ENCODE data around the gene KDM2A.

Gene KDM2A

GRCh38 chr11:67303835-67304411, 184.9 kb downstream of the KDM2A start:
- Histone ChIP-seq H3K4me3 (ENCODE audit: low read depth, low read length) (peak overlapping the region; percentile 82), H3K27ac (ENCODE audit: low read depth, low read length) (no peak overlapping the region), H3K27me3 (ENCODE audit: insufficient read depth, low read length) (no peaks in the 10 kb centered on the region), H3K4me1 (ENCODE audit: control insufficient read depth, insufficient read depth, low read length, unreplicated experiment) (peaks cover 4% of the 10 kb centered on the region), H3K79me2 (ENCODE audit: control insufficient read depth, insufficient read depth, low read length, unreplicated experiment) (no peaks in the 10 kb centered on the region), H2AFZ (ENCODE audit: low read length, unreplicated experiment) (peak overlapping the region; percentile 51), H3K36me3 (ENCODE audit: insufficient read depth, low read length) (peaks cover 7% of the 10 kb centered on the region; the same call in 1 of the 2 replicates)

DNA sequence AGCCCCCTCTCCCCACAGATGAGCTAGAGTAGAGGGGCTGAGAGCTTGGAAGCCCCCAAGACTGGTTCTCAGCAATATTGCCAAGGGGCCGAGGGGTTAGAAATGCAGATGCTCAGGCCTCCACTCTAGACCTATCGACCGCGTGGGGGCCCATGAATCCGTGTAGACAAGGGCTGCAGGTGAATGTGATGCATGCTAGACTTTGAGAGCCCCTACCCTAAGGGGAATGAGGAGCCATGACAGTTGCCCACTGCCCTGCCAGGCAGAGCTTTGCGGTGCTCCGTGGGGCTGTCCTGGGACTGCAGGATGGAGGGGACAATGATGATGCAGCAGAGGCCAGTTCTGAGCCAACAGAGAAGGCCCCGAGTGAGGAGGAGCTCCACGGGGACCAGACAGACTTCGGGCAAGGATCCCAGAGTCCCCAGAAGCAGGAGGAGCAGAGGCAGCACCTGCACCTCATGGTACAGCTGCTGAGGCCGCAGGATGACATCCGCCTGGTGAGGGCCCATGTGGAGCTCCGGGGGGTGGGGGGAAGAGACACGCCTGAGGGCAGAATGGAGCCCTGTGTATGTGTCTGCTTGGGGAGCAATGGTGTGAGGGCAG, 185.5 kb downstream of the KDM2A start:
- Histone ChIP-seq H3K36me3 (ENCODE audit: insufficient read depth, low read length) (peaks cover 2% of the 10 kb centered on the region; the same call in 1 of the 2 replicates), H3K27me3 (ENCODE audit: insufficient read depth, low read length) (no peaks in the 10 kb centered on the region), H3K79me2 (ENCODE audit: control insufficient read depth, insufficient read depth, low read length, unreplicated experiment) (no peaks in the 10 kb centered on the region), H3K4me3 (ENCODE audit: low read depth, low read length) (peak overlapping the region; percentile 82), H2AFZ (ENCODE audit: low read length, unreplicated experiment) (no peak overlapping the region), H3K27ac (ENCODE audit: low read depth, low read length) (no peak overlapping the region), H3K4me1 (ENCODE audit: control insufficient read depth, insufficient read depth, low read length, unreplicated experiment) (peaks cover 4% of the 10 kb centered on the region)

GRCh38 chr11:67306769-67307544, 187.9 kb downstream of the KDM2A start:
- Histone ChIP-seq H3K4me3 (ENCODE audit: low read depth, low read length) (no peak overlapping the region), H3K36me3 (ENCODE audit: insufficient read depth, low read length) (no peaks in the 10 kb centered on the region), H3K27ac (ENCODE audit: low read depth, low read length) (no peak overlapping the region)

GRCh38 chr11:67307545-67308001, 188.5 kb downstream of the KDM2A start:
- Histone ChIP-seq H3K79me2 (ENCODE audit: control insufficient read depth, insufficient read depth, low read length, unreplicated experiment) (no peaks in the 10 kb centered on the region), H2AFZ (ENCODE audit: low read length, unreplicated experiment) (no peak overlapping the region), H3K27ac (ENCODE audit: low read depth, low read length) (no peak overlapping the region), H3K27me3 (ENCODE audit: insufficient read depth, low read length) (no peaks in the 10 kb centered on the region), H3K4me3 (ENCODE audit: low read depth, low read length) (no peak overlapping the region), H3K4me1 (ENCODE audit: control insufficient read depth, insufficient read depth, low read length, unreplicated experiment) (peaks cover 4% of the 10 kb centered on the region), H3K36me3 (ENCODE audit: insufficient read depth, low read length) (no peaks in the 10 kb centered on the region)

More at GRCh38 chr11:67306769-67307544, 187.9 kb downstream of the KDM2A start:
- Histone ChIP-seq H2AFZ (ENCODE audit: low read length, unreplicated experiment) (no peak overlapping the region), H3K4me1 (ENCODE audit: control insufficient read depth, insufficient read depth, low read length, unreplicated experiment) (peaks cover 4% of the 10 kb centered on the region), H3K27me3 (ENCODE audit: insufficient read depth, low read length) (no peaks in the 10 kb centered on the region), H3K79me2 (ENCODE audit: control insufficient read depth, insufficient read depth, low read length, unreplicated experiment) (no peaks in the 10 kb centered on the region)

Data from ACC112 (cell line).